Subcutaneous adipose tissue (tissue), 4 donors: Measurements from ENCODE around the gene CCDC78. TPM values are rescaled to one million over a fixed set of nuclear protein-coding genes. Genes with fewer than 3 reads are reported as not detected.

Source experiments
- CTCF ChIP-seq: fragments of 450-650 bp; IDR thresholded peaks from one replicate; pipeline ENCODE4 v1.5.1; 2016; ENCODE audit warnings: low read depth, mild to moderate bottlenecking, control low read depth, antibody characterized with exemption, moderate library complexity
- total RNA-seq, 4 donors: library from RNA; depleted of rRNA; stranded (reverse); fragments of >200 nt; gene quantifications; one replicate each; pipeline ENCODE4 v1.1.0, GENCODE V29; 2016

CCDC78 gene
- total RNA-seq, 4 donors from 2014 or later = 0.44 to 2.5 (median 1.5) TPM; not detected in 1

GRCh38 chr16:719815-720446, 6.3 kb downstream of the CCDC78 start:
- no peak for TF ChIP-seq CTCF

- no peak for TF ChIP-seq CTCF
Observed at GRCh38 chr16:718922-719321, 7.3 kb downstream of the CCDC78 start.

GRCh38 chr16:718389-718788, 7.9 kb downstream of the CCDC78 start:
- TF ChIP-seq CTCF = no peak

GRCh38 chr16:717450-718245, 8.6 kb downstream of the CCDC78 start:
- TF ChIP-seq CTCF = no peak

- no peak for TF ChIP-seq CTCF
Observed at GRCh38 chr16:716768-717325, 9.4 kb downstream of the CCDC78 start.

GRCh38 chr16:716200-716568, 10.1 kb downstream of the CCDC78 start:
- TF ChIP-seq CTCF = no peak

GRCh38 chr16:715477-716199, 10.6 kb downstream of the CCDC78 start:
- TF ChIP-seq CTCF = no peak
